Measurements from ENCODE around the gene SPOCK2. TPM values are rescaled to one million over a fixed set of nuclear protein-coding genes. Genes with fewer than 3 reads are reported as not detected.

SPOCK2 gene
- total RNA-seq, 1 donor from 2014 or later, result 48.8 TPM

GRCh38 chr10:72127571-72127970 lies 39.2 kb upstream of the SPOCK2 start:
- H3K4me3 ChIP-seq (ENCODE audit: low read depth, low read length), result no peak overlapping the region
- no peak for DNase-seq (ENCODE audit: low read depth)
- no peaks in the 10 kb centered on the region for H3K36me3 ChIP-seq (ENCODE audit: control insufficient read depth, insufficient read depth, low read length)
- no peak for TF ChIP-seq CTCF (IDR thresholded peaks at IDR 0.05; ENCODE audit: insufficient read depth, low read length, poor library complexity, severe bottlenecking)
- H3K27me3 ChIP-seq (ENCODE audit: control insufficient read depth, insufficient read depth, low read length), result no peaks in the 10 kb centered on the region

- no peak for DNase-seq (ENCODE audit: low read depth)
- H3K4me3 ChIP-seq (ENCODE audit: low read depth, low read length), result no peak overlapping the region
- TF ChIP-seq CTCF (IDR thresholded peaks at IDR 0.05; ENCODE audit: insufficient read depth, low read length, poor library complexity, severe bottlenecking), result no peak
- no peaks in the 10 kb centered on the region for H3K27me3 ChIP-seq (ENCODE audit: control insufficient read depth, insufficient read depth, low read length)
- no peaks in the 10 kb centered on the region for H3K36me3 ChIP-seq (ENCODE audit: control insufficient read depth, insufficient read depth, low read length)
These were observed 38.5 kb upstream of the SPOCK2 start for GRCh38 chr10:72126872-72127232.

GRCh38 chr10:72126184-72126871 lies 38.0 kb upstream of the SPOCK2 start:
- no peak overlapping the region for H3K4me3 ChIP-seq (ENCODE audit: low read depth, low read length)
- DNase-seq (ENCODE audit: low read depth), result peak; percentile 25
- TF ChIP-seq CTCF (IDR thresholded peaks at IDR 0.05; ENCODE audit: insufficient read depth, low read length, poor library complexity, severe bottlenecking), result peak; percentile 38
- H3K36me3 ChIP-seq (ENCODE audit: control insufficient read depth, insufficient read depth, low read length), result no peaks in the 10 kb centered on the region
- H3K27me3 ChIP-seq (ENCODE audit: control insufficient read depth, insufficient read depth, low read length), result no peaks in the 10 kb centered on the region

- Histone ChIP-seq H3K27me3 (ENCODE audit: control insufficient read depth, insufficient read depth, low read length) (no peaks in the 10 kb centered on the region), H3K4me3 (ENCODE audit: low read depth, low read length) (no peak overlapping the region), H3K36me3 (ENCODE audit: control insufficient read depth, insufficient read depth, low read length) (no peaks in the 10 kb centered on the region)
- peak; percentile 19 for DNase-seq (ENCODE audit: low read depth)
- TF ChIP-seq CTCF (IDR thresholded peaks at IDR 0.05; ENCODE audit: insufficient read depth, low read length, poor library complexity, severe bottlenecking), result no peak
These were observed 36.6 kb upstream of the SPOCK2 start for GRCh38 chr10:72124989-72125388.

- H3K4me3 ChIP-seq (ENCODE audit: low read depth, low read length), result no peak overlapping the region
- H3K36me3 ChIP-seq (ENCODE audit: control insufficient read depth, insufficient read depth, low read length), result no peaks in the 10 kb centered on the region
- TF ChIP-seq CTCF (IDR thresholded peaks at IDR 0.05; ENCODE audit: insufficient read depth, low read length, poor library complexity, severe bottlenecking), result no peak
- no peaks in the 10 kb centered on the region for H3K27me3 ChIP-seq (ENCODE audit: control insufficient read depth, insufficient read depth, low read length)
- no peak for DNase-seq (ENCODE audit: low read depth)
These were observed 36.0 kb upstream of the SPOCK2 start for GRCh38 chr10:72124381-72124780.

- Histone ChIP-seq H3K36me3 (ENCODE audit: control insufficient read depth, insufficient read depth, low read length) (no peaks in the 10 kb centered on the region), H3K27me3 (ENCODE audit: control insufficient read depth, insufficient read depth, low read length) (no peaks in the 10 kb centered on the region), H3K4me3 (ENCODE audit: low read depth, low read length) (no peak overlapping the region)
- no peak for DNase-seq (ENCODE audit: low read depth)
- TF ChIP-seq CTCF (IDR thresholded peaks at IDR 0.05; ENCODE audit: insufficient read depth, low read length, poor library complexity, severe bottlenecking), result no peak
These were observed 35.3 kb upstream of the SPOCK2 start for GRCh38 chr10:72123616-72124015.

All from kidney epithelial cell (primary cell).